ENCODE results near the gene KIAA1328. TPM values are rescaled to one million over a fixed set of nuclear protein-coding genes. Genes with fewer than 3 reads are reported as not detected.

Gene KIAA1328
- total and polyA plus RNA-seq, 2 experiments from 2014 or later: 3.3 to 12.5 TPM

GRCh38 chr18:36890598-36890997 is 61.7 kb downstream of the KIAA1328 start:
- Histone ChIP-seq H3K9me3 (ENCODE audit: low read depth) (no peaks in the 10 kb centered on the region), H3K36me3 (replicated peaks; ENCODE audit: insufficient read depth, low read depth) (no peaks in the 10 kb centered on the region), H3K4me1 (ENCODE audit: insufficient read depth) (peaks cover 6% of the 10 kb centered on the region), H4K20me1 (ENCODE audit: insufficient read depth, poor library complexity, severe bottlenecking) (no peaks in the 10 kb centered on the region), H3K9me2 (replicated peaks; ENCODE audit: insufficient read depth) (no peaks in the 10 kb centered on the region), H3K4me2 (no peak overlapping the region), H3K27me3 (no peaks in the 10 kb centered on the region), H3K79me2 (no peaks in the 10 kb centered on the region), H2AFZ (no peak overlapping the region), H3K27ac (no peak overlapping the region), H3K4me3 (no peak overlapping the region)
- no peak for DNase-seq (ENCODE audit: low spot score)
- TF ChIP-seq EZH2phosphoT487 (IDR thresholded peaks at IDR 0.05; ENCODE audit: low read depth, severe bottlenecking, unreplicated experiment) (no peak), EZH2 (IDR thresholded peaks at IDR 0.05; ENCODE audit: borderline replicate concordance) (no peak)
- TF ChIP-seq, protein P1, sequence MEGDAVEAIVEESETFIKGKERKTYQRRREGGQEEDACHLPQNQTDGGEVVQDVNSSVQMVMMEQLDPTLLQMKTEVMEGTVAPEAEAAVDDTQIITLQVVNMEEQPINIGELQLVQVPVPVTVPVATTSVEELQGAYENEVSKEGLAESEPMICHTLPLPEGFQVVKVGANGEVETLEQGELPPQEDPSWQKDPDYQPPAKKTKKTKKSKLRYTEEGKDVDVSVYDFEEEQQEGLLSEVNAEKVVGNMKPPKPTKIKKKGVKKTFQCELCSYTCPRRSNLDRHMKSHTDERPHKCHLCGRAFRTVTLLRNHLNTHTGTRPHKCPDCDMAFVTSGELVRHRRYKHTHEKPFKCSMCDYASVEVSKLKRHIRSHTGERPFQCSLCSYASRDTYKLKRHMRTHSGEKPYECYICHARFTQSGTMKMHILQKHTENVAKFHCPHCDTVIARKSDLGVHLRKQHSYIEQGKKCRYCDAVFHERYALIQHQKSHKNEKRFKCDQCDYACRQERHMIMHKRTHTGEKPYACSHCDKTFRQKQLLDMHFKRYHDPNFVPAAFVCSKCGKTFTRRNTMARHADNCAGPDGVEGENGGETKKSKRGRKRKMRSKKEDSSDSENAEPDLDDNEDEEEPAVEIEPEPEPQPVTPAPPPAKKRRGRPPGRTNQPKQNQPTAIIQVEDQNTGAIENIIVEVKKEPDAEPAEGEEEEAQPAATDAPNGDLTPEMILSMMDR (IDR thresholded peaks at IDR 0.05; ENCODE audit: poor library complexity): no peak
- 93% methylated on average over 3 of the region's 3 CpGs for WGBS (ENCODE audit: low lambda C conversion rate, missing lambda C conversion rate)

DNA sequence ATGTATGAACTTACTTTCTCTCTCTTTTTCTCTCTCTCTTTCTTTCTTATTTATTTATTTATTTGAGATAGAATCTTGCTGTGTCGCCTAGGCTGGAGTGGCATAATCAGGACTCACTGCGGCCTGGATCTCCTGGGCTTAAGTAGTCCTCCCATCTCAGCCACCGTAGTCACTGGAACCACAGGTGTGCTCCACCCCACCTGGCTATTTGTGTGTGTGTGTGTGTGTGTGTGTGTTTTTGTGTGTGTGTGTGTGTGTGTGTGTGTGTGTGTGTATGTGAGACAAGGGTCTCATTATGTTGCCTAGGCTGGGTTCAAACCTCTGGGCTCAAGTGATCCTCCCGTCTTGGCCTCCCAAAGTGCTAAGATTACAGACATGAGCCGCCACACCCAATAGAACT is 64.3 kb downstream of the KIAA1328 start:
- Histone ChIP-seq H3K9me2 (replicated peaks; ENCODE audit: insufficient read depth) (no peaks in the 10 kb centered on the region), H3K4me1 (ENCODE audit: insufficient read depth) (peaks cover 6% of the 10 kb centered on the region), H3K27ac (no peak overlapping the region), H4K20me1 (ENCODE audit: insufficient read depth, poor library complexity, severe bottlenecking) (no peaks in the 10 kb centered on the region), H3K4me2 (no peak overlapping the region), H3K27me3 (no peaks in the 10 kb centered on the region), H3K4me3 (no peak overlapping the region), H3K9me3 (ENCODE audit: low read depth) (no peaks in the 10 kb centered on the region), H2AFZ (no peak overlapping the region), H3K36me3 (replicated peaks; ENCODE audit: insufficient read depth, low read depth) (no peaks in the 10 kb centered on the region), H3K79me2 (no peaks in the 10 kb centered on the region)
- TF ChIP-seq EZH2 (IDR thresholded peaks at IDR 0.05; ENCODE audit: borderline replicate concordance): no peak
- TF ChIP-seq, protein P1 (IDR thresholded peaks at IDR 0.05; ENCODE audit: poor library complexity): no peak
- TF ChIP-seq EZH2phosphoT487 (IDR thresholded peaks at IDR 0.05; ENCODE audit: low read depth, severe bottlenecking, unreplicated experiment): no peak
- WGBS (ENCODE audit: low lambda C conversion rate, missing lambda C conversion rate): 91% methylated on average over 5 of the region's 5 CpGs
- no peak for DNase-seq (ENCODE audit: low spot score)

DNA sequence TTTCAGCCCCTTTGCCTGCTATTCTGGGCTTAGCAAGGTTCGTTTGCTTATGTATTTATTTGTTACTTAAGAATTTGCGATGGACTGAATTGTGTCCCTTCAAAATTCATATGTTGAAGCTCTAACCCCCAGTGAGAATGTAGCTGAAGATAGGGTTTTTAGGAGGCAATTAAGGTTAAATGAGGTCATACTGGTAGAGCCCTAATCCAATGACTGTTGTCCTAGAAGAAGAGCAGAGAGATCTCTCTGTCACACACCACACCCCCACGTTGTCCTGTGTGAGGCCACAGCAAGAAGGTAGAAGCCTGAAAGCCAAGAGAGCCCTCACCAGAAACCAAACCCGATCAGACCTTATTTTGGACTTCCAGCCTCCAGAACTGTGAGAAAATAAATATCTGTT is 66.7 kb downstream of the KIAA1328 start:
- H3K9me3 ChIP-seq (ENCODE audit: low read depth): no peaks in the 10 kb centered on the region
- no peak overlapping the region for H3K4me3 ChIP-seq
- TF ChIP-seq EZH2phosphoT487 (IDR thresholded peaks at IDR 0.05; ENCODE audit: low read depth, severe bottlenecking, unreplicated experiment) (no peak), EZH2 (IDR thresholded peaks at IDR 0.05; ENCODE audit: borderline replicate concordance) (no peak)
- TF ChIP-seq, protein P1 (IDR thresholded peaks at IDR 0.05; ENCODE audit: poor library complexity): no peak
- no peaks in the 10 kb centered on the region for H3K79me2 ChIP-seq
- no peak overlapping the region for H3K27ac ChIP-seq
- H2AFZ ChIP-seq: no peak overlapping the region
- DNase-seq (ENCODE audit: low spot score): no peak
- H3K9me2 ChIP-seq (replicated peaks; ENCODE audit: insufficient read depth): no peaks in the 10 kb centered on the region
- H3K4me2 ChIP-seq: no peak overlapping the region
- no peaks in the 10 kb centered on the region for H4K20me1 ChIP-seq (ENCODE audit: insufficient read depth, poor library complexity, severe bottlenecking)
- WGBS (ENCODE audit: low lambda C conversion rate, missing lambda C conversion rate): 86% methylated on average over 4 of the region's 4 CpGs
- H3K27me3 ChIP-seq: no peaks in the 10 kb centered on the region
- no peaks in the 10 kb centered on the region for H3K4me1 ChIP-seq (ENCODE audit: insufficient read depth)
- no peaks in the 10 kb centered on the region for H3K36me3 ChIP-seq (replicated peaks; ENCODE audit: insufficient read depth, low read depth)

- Histone ChIP-seq H3K4me1 (ENCODE audit: insufficient read depth) (no peaks in the 10 kb centered on the region), H3K79me2 (no peaks in the 10 kb centered on the region), H3K9me2 (replicated peaks; ENCODE audit: insufficient read depth) (no peaks in the 10 kb centered on the region), H3K9me3 (ENCODE audit: low read depth) (no peaks in the 10 kb centered on the region), H3K27me3 (no peaks in the 10 kb centered on the region), H3K27ac (no peak overlapping the region), H3K36me3 (replicated peaks; ENCODE audit: insufficient read depth, low read depth) (no peaks in the 10 kb centered on the region), H3K4me3 (no peak overlapping the region), H2AFZ (no peak overlapping the region), H4K20me1 (ENCODE audit: insufficient read depth, poor library complexity, severe bottlenecking) (no peaks in the 10 kb centered on the region), H3K4me2 (no peak overlapping the region)
- 77% methylated on average over 1 of the region's 1 CpG for WGBS (ENCODE audit: low lambda C conversion rate, missing lambda C conversion rate)
- TF ChIP-seq EZH2 (IDR thresholded peaks at IDR 0.05; ENCODE audit: borderline replicate concordance) (no peak), EZH2phosphoT487 (IDR thresholded peaks at IDR 0.05; ENCODE audit: low read depth, severe bottlenecking, unreplicated experiment) (no peak)
- TF ChIP-seq, protein P1 (IDR thresholded peaks at IDR 0.05; ENCODE audit: poor library complexity): no peak
- DNase-seq (ENCODE audit: low spot score): no peak
Measured at GRCh38 chr18:36897253-36897652, 68.3 kb downstream of the KIAA1328 start.
